Type B pancreatic cell (in vitro differentiated cells): ENCODE data around the gene PRRT2. TPM values are rescaled to one million over a fixed set of nuclear protein-coding genes. Genes with fewer than 3 reads are reported as not detected.
A peak's percentile ranks its signal among the peaks of the same experiment; 100 is the strongest.

ENCODE experiments used
- DNase-seq: peaks from one replicate; pipeline ENCODE4 v3.0.0; 2021; ENCODE audit warnings: mixed read lengths; ENCODE audit not compliant: unreplicated experiment; ENCODE audit errors: extremely low spot score
- H3K27ac Mint-ChIP-seq: 2 replicates; pipeline ENCODE4 v1.8.0; 2021; ENCODE audit warnings: mild to moderate bottlenecking, mixed read lengths
- H3K27me3 Mint-ChIP-seq: 2 replicates; pipeline ENCODE4 v1.8.0; 2021; ENCODE audit warnings: mixed read lengths
- H3K36me3 Mint-ChIP-seq: 2 replicates; pipeline ENCODE4 v1.8.0; 2021; ENCODE audit warnings: mixed read lengths
- H3K4me1 Mint-ChIP-seq: one replicate; pipeline ENCODE4 v1.8.0; 2021; ENCODE audit warnings: mixed read lengths; ENCODE audit not compliant: unreplicated experiment
- H3K4me3 Mint-ChIP-seq: 2 replicates; pipeline ENCODE4 v1.8.0; 2021; ENCODE audit warnings: mild to moderate bottlenecking, mixed read lengths
- H3K9me3 Mint-ChIP-seq: 2 replicates; pipeline ENCODE4 v1.8.0; 2021; ENCODE audit warnings: mixed read lengths
- CTCF ChIP-seq: fragments of 200-600 bp; sonication (generic); conservative IDR thresholded peaks from 2 replicates; pipeline ENCODE4 v1.5.0; 2021; ENCODE audit warnings: antibody characterized with exemption, mild to moderate bottlenecking
- total RNA-seq: library from RNA; stranded (reverse); gene quantifications from 2 replicates; pipeline ENCODE4 v1.2.1, GENCODE V29; 2021; ENCODE audit warnings: low replicate concordance

PRRT2 gene
- total RNA-seq, 1 donor from 2014 or later: 15.1 TPM

- H3K4me3 Mint-ChIP-seq: peak overlapping the region; percentile 68
- H3K27me3 Mint-ChIP-seq: peaks cover 4% of the 10 kb centered on the region
- TF ChIP-seq CTCF: no peak
- no peak overlapping the region for H3K27ac Mint-ChIP-seq
- DNase-seq: no peak
- peaks cover 5% of the 10 kb centered on the region for H3K36me3 Mint-ChIP-seq
- H3K4me1 Mint-ChIP-seq: peaks cover 33% of the 10 kb centered on the region
- no peaks in the 10 kb centered on the region for H3K9me3 Mint-ChIP-seq
Observed at GRCh38 chr16:29813644-29814562, 1.9 kb downstream of the PRRT2 start.

GRCh38 chr16:29814592-29814991 lies 2.6 kb downstream of the PRRT2 start:
- H3K36me3 Mint-ChIP-seq: peaks cover 8% of the 10 kb centered on the region
- no peak for TF ChIP-seq CTCF
- H3K4me3 Mint-ChIP-seq: peak overlapping the region; percentile 93
- no peaks in the 10 kb centered on the region for H3K9me3 Mint-ChIP-seq
- H3K4me1 Mint-ChIP-seq: peaks cover 36% of the 10 kb centered on the region
- H3K27me3 Mint-ChIP-seq: peaks cover 4% of the 10 kb centered on the region
- H3K27ac Mint-ChIP-seq: no peak overlapping the region
- DNase-seq: no peak

GRCh38 chr16:29815032-29815721 lies 3.2 kb downstream of the PRRT2 start:
- H3K4me1 Mint-ChIP-seq: peaks cover 41% of the 10 kb centered on the region
- no peaks in the 10 kb centered on the region for H3K9me3 Mint-ChIP-seq

GRCh38 chr16:29815793-29816693 lies 4.0 kb downstream of the PRRT2 start, which contains the start of gene PAGR1:
TSS of gene PAGR1 (plus strand) at chr16:29816152. CDS start at chr16:29816526, 374 bp downstream.
- H3K36me3 Mint-ChIP-seq: peaks cover 8% of the 10 kb centered on the region
- H3K9me3 Mint-ChIP-seq: no peaks in the 10 kb centered on the region
- peak within 1 kb of the TSS; percentile 93 for H3K4me3 Mint-ChIP-seq
- DNase-seq: peak; percentile 98
- peak within 1 kb of the TSS; percentile 94 for H3K27ac Mint-ChIP-seq
- TF ChIP-seq CTCF: peak; percentile 93
- peaks cover 4% of the 10 kb centered on the region for H3K27me3 Mint-ChIP-seq
- H3K4me1 Mint-ChIP-seq: peaks cover 38% of the 10 kb centered on the region

More at GRCh38 chr16:29815032-29815721, 3.2 kb downstream of the PRRT2 start:
- peak overlapping the region; percentile 94 for H3K27ac Mint-ChIP-seq
- H3K36me3 Mint-ChIP-seq: peaks cover 8% of the 10 kb centered on the region
- no peak for DNase-seq
- peaks cover 4% of the 10 kb centered on the region for H3K27me3 Mint-ChIP-seq
- peak overlapping the region; percentile 93 for H3K4me3 Mint-ChIP-seq
- TF ChIP-seq CTCF: no peak
